HFFc6 (cell line): ENCODE measurements around the gene VPS37D. TPM values are rescaled to one million over a fixed set of nuclear protein-coding genes. Genes with fewer than 3 reads are reported as not detected.
"Not testable (repeated sequence)": the region's sequence is repeated elsewhere in the genome, so short reads cannot be mapped to it uniquely, and the experiment has no call there.

Experiments used
- DNase-seq: peaks from one replicate; pipeline ENCODE4 v3.0.0-alpha.2; 2018
- H3K27ac Mint-ChIP-seq: 2 replicates; pipeline ENCODE4 v1.8.0; 2020; ENCODE audit warnings: mild to moderate bottlenecking, mixed read lengths
- H3K27me3 Mint-ChIP-seq: 2 replicates; pipeline ENCODE4 v1.8.0; 2021; ENCODE audit warnings: mild to moderate bottlenecking, moderate library complexity, mixed read lengths; ENCODE audit not compliant: insufficient read depth
- H3K36me3 Mint-ChIP-seq: 2 replicates; pipeline ENCODE4 v1.8.0; 2021; ENCODE audit warnings: low read depth, mixed read lengths
- H3K4me1 Mint-ChIP-seq: 2 replicates; pipeline ENCODE4 v1.8.0; 2020; ENCODE audit warnings: low read depth, mixed read lengths
- H3K4me3 Mint-ChIP-seq: 2 replicates; pipeline ENCODE4 v1.8.0; 2020; ENCODE audit warnings: mild to moderate bottlenecking, moderate library complexity, mixed read lengths
- H3K9me3 Mint-ChIP-seq: 2 replicates; pipeline ENCODE4 v1.8.0; 2020; ENCODE audit warnings: mild to moderate bottlenecking, mixed read lengths
- microRNA-seq: library from miRNA; unstranded; fragments of <30 nt; microRNA quantifications from one replicate; pipeline ENCODE4, GENCODE V29; 2019
- total RNA-seq, 6 experiments: library from RNA; stranded (reverse); fragmentation: NEBNext Ultra II Directional; extraction: Animal tissue kit (Norgen Biotek cat#: 25700); gene quantifications; 2 replicates in 1 of 6; 3 replicates in 5 of 6; pipeline ENCODE4 v1.2.3, GENCODE V29; 2021
- TF ChIP-seq, protein P1 (sequence below): fragments of 200-600 bp; sonication (generic); IDR thresholded peaks from 2 replicates; pipeline ENCODE4 v1.5.0; 2021; ENCODE audit warnings: antibody characterized with exemption, mild to moderate bottlenecking

Gene VPS37D
- total RNA-seq, 6 experiments from 2014 or later: 2.4 to 3.1 (median 2.7) TPM

DNA sequence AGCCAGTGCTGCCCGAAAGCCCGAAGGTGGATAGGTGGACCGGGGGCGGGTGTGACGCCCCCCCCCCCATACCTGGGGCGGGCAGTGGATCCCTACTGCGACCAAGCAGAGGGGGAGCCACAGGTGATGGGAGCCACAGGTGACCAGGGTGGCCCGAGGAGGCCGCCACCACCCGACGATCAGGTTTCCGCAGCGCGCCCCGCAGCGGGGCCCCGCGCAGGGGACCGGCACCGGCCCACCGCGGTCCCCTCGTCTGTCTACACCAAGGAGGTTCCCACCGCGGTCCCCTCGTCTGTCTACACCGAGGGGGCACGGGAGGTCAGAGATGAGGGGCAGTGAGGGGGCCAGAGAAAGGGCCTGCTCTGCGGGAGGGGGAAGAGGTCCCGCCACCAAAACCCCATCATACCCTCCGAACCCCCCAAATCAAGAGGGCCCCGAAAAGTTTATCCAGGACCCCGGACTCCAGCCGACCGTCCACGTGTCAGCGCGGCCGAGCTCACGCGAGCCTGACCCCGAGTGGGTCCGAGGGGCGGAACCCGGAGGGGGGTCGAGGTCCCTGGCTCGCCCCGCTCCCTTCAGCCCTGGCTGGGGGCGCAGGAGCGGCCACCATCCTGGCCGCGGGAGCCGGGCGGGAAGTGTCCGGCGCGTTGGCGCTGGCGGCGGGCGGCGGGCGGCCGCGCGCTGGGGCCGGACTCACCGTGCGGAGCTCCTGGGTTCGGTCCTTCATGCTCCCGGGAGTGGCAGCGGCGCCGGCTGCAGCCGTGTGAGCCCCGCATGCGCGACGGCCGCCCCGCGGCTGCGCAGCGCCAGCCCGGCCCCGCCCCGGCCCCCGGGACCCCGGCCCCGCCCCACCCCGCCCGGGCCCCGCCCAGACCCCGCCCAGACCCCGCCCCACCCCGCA lies 51.5 kb downstream of the VPS37D start, which contains the start of gene STX1A:
TSS of gene STX1A (minus strand) at position 765 of the 901 bp plus-strand sequence. CDS start at position 727, 38 bp downstream.
- H3K4me3 Mint-ChIP-seq: peak within 1 kb of the TSS; percentile 89
- peaks cover 2% of the 10 kb centered on the region for H3K27me3 Mint-ChIP-seq
- TF ChIP-seq, protein P1, sequence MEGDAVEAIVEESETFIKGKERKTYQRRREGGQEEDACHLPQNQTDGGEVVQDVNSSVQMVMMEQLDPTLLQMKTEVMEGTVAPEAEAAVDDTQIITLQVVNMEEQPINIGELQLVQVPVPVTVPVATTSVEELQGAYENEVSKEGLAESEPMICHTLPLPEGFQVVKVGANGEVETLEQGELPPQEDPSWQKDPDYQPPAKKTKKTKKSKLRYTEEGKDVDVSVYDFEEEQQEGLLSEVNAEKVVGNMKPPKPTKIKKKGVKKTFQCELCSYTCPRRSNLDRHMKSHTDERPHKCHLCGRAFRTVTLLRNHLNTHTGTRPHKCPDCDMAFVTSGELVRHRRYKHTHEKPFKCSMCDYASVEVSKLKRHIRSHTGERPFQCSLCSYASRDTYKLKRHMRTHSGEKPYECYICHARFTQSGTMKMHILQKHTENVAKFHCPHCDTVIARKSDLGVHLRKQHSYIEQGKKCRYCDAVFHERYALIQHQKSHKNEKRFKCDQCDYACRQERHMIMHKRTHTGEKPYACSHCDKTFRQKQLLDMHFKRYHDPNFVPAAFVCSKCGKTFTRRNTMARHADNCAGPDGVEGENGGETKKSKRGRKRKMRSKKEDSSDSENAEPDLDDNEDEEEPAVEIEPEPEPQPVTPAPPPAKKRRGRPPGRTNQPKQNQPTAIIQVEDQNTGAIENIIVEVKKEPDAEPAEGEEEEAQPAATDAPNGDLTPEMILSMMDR: no peak
- no peaks in the 10 kb centered on the region for H3K36me3 Mint-ChIP-seq
- H3K4me1 Mint-ChIP-seq: peaks cover 38% of the 10 kb centered on the region
- H3K9me3 Mint-ChIP-seq: no peaks in the 10 kb centered on the region
- peak within 1 kb of the TSS; percentile 96 for H3K27ac Mint-ChIP-seq
- DNase-seq: peak; percentile 58

DNA sequence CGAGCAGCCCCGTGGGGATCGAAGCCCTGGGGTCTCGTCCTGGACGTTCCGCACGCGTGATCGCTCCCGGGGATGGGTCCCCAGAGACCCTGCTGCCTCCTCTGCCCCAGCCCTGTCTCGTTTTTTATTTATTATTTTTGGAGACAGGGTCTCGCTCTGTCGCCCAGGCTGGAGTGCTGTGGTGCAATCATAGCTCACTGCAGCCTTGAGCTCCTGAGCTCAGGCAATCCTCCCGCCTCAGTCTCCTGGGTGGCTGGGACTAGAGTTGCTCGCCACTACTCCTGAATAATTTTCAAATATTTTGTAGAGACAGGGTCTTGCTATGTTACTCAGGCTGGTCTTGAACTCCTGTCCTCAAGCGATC lies 52.2 kb downstream of the VPS37D start:
- TF ChIP-seq, protein P1: no peak
- Mint-ChIP-seq H3K4me1 (peaks cover 38% of the 10 kb centered on the region), H3K27me3 (peaks cover 2% of the 10 kb centered on the region), H3K27ac (0 out of 2 replicates have a peak overlapping the region, but pooled peaks have one; percentile 4), H3K4me3 (peak overlapping the region; percentile 70), H3K9me3 (no peaks in the 10 kb centered on the region), H3K36me3 (no peaks in the 10 kb centered on the region)
- DNase-seq: no peak

DNA sequence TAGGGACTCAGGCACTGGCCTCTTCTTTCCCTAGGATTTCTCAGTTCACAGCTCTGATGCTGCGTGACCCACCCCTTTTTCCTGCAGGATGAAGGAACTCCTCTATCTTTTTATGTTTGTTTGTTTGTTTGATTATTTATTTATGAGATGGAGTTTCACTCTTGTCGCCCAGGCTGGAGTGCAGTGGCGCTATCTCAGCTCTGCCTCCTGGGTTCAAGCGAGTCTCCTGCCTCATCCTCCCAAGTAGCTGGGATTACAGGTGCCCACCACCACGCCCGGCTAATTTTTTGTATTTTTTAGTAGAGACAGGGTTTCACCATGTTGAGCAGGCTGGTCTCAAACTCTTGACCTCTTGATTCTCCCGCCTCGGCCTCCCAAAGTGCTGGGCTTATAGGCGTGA lies 52.8 kb downstream of the VPS37D start:
- not testable (repeated sequence) for H3K27me3 Mint-ChIP-seq, DNase-seq, H3K9me3 Mint-ChIP-seq, H3K36me3 Mint-ChIP-seq
- peak overlapping the region; percentile 70 for H3K4me3 Mint-ChIP-seq
- 0 out of 2 replicates have a peak overlapping the region, but pooled peaks have one; percentile 4 for H3K27ac Mint-ChIP-seq
- H3K4me1 Mint-ChIP-seq: peaks cover 36% of the 10 kb centered on the region

DNA sequence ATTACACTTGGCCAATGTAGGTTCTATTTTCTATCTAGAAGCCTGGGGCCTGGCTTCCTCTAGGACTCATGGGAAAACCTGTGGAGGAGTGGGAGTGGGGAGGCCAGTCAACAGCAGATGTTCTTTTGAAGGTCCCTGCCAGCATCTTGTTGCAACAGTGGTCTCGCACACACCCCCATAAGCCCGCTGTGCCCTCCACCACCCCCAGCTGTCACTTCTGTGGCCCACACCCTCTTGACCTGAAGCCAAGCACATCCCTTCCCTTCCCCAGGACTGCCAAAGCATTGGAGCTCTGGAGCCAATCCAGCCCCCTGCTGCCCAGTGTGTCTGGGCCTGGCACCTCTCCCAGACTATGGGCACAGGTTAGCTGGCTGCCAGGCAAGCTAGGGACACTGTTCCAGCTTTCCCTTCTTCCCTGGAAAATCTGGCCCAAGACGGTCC lies 53.8 kb downstream of the VPS37D start:
- Mint-ChIP-seq H3K9me3 (no peaks in the 10 kb centered on the region), H3K27ac (no peak overlapping the region), H3K36me3 (no peaks in the 10 kb centered on the region), H3K27me3 (peaks cover 2% of the 10 kb centered on the region), H3K4me1 (peaks cover 26% of the 10 kb centered on the region), H3K4me3 (no peak overlapping the region)
- no peak for DNase-seq
- TF ChIP-seq, protein P1: no peak

Small RNA genes within 50 kb of the gene (microRNA-seq; reads per million reads assigned to microRNA genes)
- gene MIR4284: not detected

Other genes with a start within 250 kb of the VPS37D start
- under 1 TPM; 0.18 to 0.83 (median 0.27) TPM for gene FZD9, start 234.1 kb upstream of the VPS37D start, total RNA-seq
- gene BAZ1B, start 145.5 kb upstream of the VPS37D start, total RNA-seq: 10 to 100 TPM; 54.0 to 66.5 (median 63.8) TPM
- 10 to 100 TPM; 46.7 to 58.1 (median 50.0) TPM for gene BCL7B, start 110.1 kb upstream of the VPS37D start, total RNA-seq
- 10 to 100 TPM; 34.3 to 48.1 (median 38.8) TPM for gene TBL2, start 89.3 kb upstream of the VPS37D start, total RNA-seq
- gene MLXIPL, start 43.3 kb upstream of the VPS37D start, total RNA-seq: not detected
- 10 to 100 TPM; 17.8 to 20.6 (median 18.6) TPM for gene DNAJC30, start 15.6 kb downstream of the VPS37D start, total RNA-seq
- 10 to 100 TPM; 70.1 to 91.4 (median 83.4) TPM for gene BUD23, start 15.8 kb downstream of the VPS37D start, total RNA-seq
- gene STX1A, start 51.8 kb downstream of the VPS37D start, total RNA-seq: 10 to 100 TPM in 5 of 6 experiments, 1 to 10 TPM in 1; 9.6 to 14.7 (median 12.2) TPM
- 10 to 100 TPM; 10.3 to 18.6 (median 16.8) TPM for gene ABHD11, start 71.0 kb downstream of the VPS37D start, total RNA-seq
- gene CLDN3, start 102.4 kb downstream of the VPS37D start, total RNA-seq: not detected
- gene CLDN4, start 163.2 kb downstream of the VPS37D start, total RNA-seq: under 1 TPM; 0.05 to 0.47 (median 0.32) TPM
- gene METTL27, start 174.7 kb downstream of the VPS37D start, total RNA-seq: 1 to 10 TPM; 3.9 to 7.2 (median 6.0) TPM
- gene TMEM270, start 193.3 kb downstream of the VPS37D start, total RNA-seq: not detected